Measurements from ENCODE around the gene LDB3.
"Not testable (repeated sequence)": the region's sequence is repeated elsewhere in the genome, so short reads cannot be mapped to it uniquely, and the experiment has no call there.

LDB3 gene

GRCh38 chr10:86734207-86734988 lies 66.1 kb downstream of the LDB3 start:
- no peak for DNase-seq

- not testable (repeated sequence) for DNase-seq
Observed at GRCh38 chr10:86735278-86735677, 67.0 kb downstream of the LDB3 start.

GRCh38 chr10:86742230-86742629 lies 73.9 kb downstream of the LDB3 start:
- DNase-seq: no peak

- no peak for DNase-seq
Observed at GRCh38 chr10:86744067-86744725, 75.9 kb downstream of the LDB3 start.

GRCh38 chr10:86747796-86748581 lies 79.7 kb downstream of the LDB3 start:
- no peak for DNase-seq

GRCh38 chr10:86749854-86750253 lies 81.5 kb downstream of the LDB3 start:
- DNase-seq: no peak

- DNase-seq: no peak
Observed at GRCh38 chr10:86751477-86751876, 83.2 kb downstream of the LDB3 start.

- no peak for DNase-seq
Observed at GRCh38 chr10:86752311-86752710, 84.0 kb downstream of the LDB3 start.

GRCh38 chr10:86753051-86753450 lies 84.7 kb downstream of the LDB3 start:
- no peak for DNase-seq

- no peak for DNase-seq
Observed at GRCh38 chr10:86753638-86754434, 85.5 kb downstream of the LDB3 start.

- no peak for DNase-seq
Observed at GRCh38 chr10:86755454-86755739, 87.1 kb downstream of the LDB3 start.

GRCh38 chr10:86755740-86756510 lies 87.6 kb downstream of the LDB3 start:
- peak; percentile 87 to 92 for DNase-seq

- peak in 1 of 2 donors; percentile 19 for DNase-seq
Observed at GRCh38 chr10:86756511-86757112, 88.3 kb downstream of the LDB3 start, which contains the start of gene BMPR1A. Gene BMPR1A (plus strand): TSS chr10:86756619. CDS start chr10:86876019, 119,400 bp downstream.

- peak; percentile 23 to 35 for DNase-seq
Observed at GRCh38 chr10:86757113-86757972, 89.0 kb downstream of the LDB3 start.

GRCh38 chr10:86758189-86759072 lies 90.1 kb downstream of the LDB3 start:
- no peak for DNase-seq

- DNase-seq: no peak
Observed at GRCh38 chr10:86759073-86759672, 90.9 kb downstream of the LDB3 start.

GRCh38 chr10:86763404-86763803 lies 95.1 kb downstream of the LDB3 start:
- no peak for DNase-seq

- DNase-seq: no peak
Observed at GRCh38 chr10:86765548-86765947, 97.2 kb downstream of the LDB3 start.

- no peak for DNase-seq
Observed at GRCh38 chr10:86768412-86769062, 100.2 kb downstream of the LDB3 start.
